Measurements from ENCODE around the gene PAX3. TPM values are rescaled to one million over a fixed set of nuclear protein-coding genes. Genes with fewer than 3 reads are reported as not detected.

The PAX3 gene
- total and polyA plus RNA-seq, 9 of the 15 experiments (the other 6 are each of a cell fraction or from before 2014, with no cell fraction given) = not detected

GRCh38 chr2:222248256-222248655 is 50.5 kb downstream of the PAX3 start:
- BruUV-seq (replicated peaks) = no TSS peak
- WGBS (ENCODE audit: insufficient coverage, low coverage, missing lambda C conversion rate) = 0% methylated on average over 2 of the region's 2 CpGs
- TF ChIP-seq MAX (CRISPR knock-in tag; IDR thresholded peaks at IDR 0.05) (no peak), KAT8 (IDR thresholded peaks at IDR 0.05; ENCODE audit: low read depth) (no peak), GATAD2B (IDR thresholded peaks at IDR 0.05; ENCODE audit: borderline replicate concordance) (no peak), NKRF (IDR thresholded peaks at IDR 0.05; ENCODE audit: borderline replicate concordance) (no peak), POLR2H (tag; IDR thresholded peaks at IDR 0.05; ENCODE audit: low read depth) (no peak), RAD51 (IDR thresholded peaks at IDR 0.05; ENCODE audit: borderline replicate concordance, low read depth) (no peak), ILK (tag; IDR thresholded peaks at IDR 0.05; ENCODE audit: borderline replicate concordance, low read depth) (no peak), NELFE (IDR thresholded peaks at IDR 0.05; ENCODE audit: insufficient read depth, insufficient read length) (no peak), ZNF324 (CRISPR knock-in tag; IDR thresholded peaks at IDR 0.05) (no peak), GTF2B (IDR thresholded peaks at IDR 0.05; ENCODE audit: extremely low read depth, insufficient read length) (no peak), ZNF583 (CRISPR knock-in tag; IDR thresholded peaks at IDR 0.05) (no peak), ELF4 (CRISPR knock-in tag; IDR thresholded peaks at IDR 0.05) (no peak), SNRNP70 (optimal IDR thresholded peaks at IDR 0.05; ENCODE audit: low read depth, low read length) (no peak)
- H3K9ac ChIP-seq (ENCODE audit: insufficient read depth in 1 of 2, low read depth in 2 of 2, low read length in 2 of 2) = no peak overlapping the region
- no peak for ATAC-seq
- H3K27ac ChIP-seq (ENCODE audit: extremely low read depth, low read depth, low read length) = no peak overlapping the region
- no peaks in the 10 kb centered on the region for H3K79me2 ChIP-seq (ENCODE audit: control insufficient read depth, insufficient read depth, low read length)
- no peaks in the 10 kb centered on the region for H3K36me3 ChIP-seq (ENCODE audit: control insufficient read depth, insufficient read depth, low read length)
- H3K4me3 ChIP-seq = no peak overlapping the region
- H2AFZ ChIP-seq (ENCODE audit: low read depth, low read length) = no peak overlapping the region
- H3K4me1 ChIP-seq (replicated peaks in 1 of 2; ENCODE audit: control insufficient read depth in 2 of 2, insufficient read depth in 2 of 2, low read length in 2 of 2) = no peaks in the 10 kb centered on the region
- no peak for DNase-seq (ENCODE audit: extremely low read depth in 1 of 4, low spot score in 3 of 4)
- no peak overlapping the region for H3K4me2 ChIP-seq (ENCODE audit: insufficient read depth, low read length)
- in situ Hi-C loops (cut with MboI) = no loop called here
- intact Hi-C loops (cut with micrococcal nuclease) = no loop called here
- H3K27me3 ChIP-seq (ENCODE audit: control insufficient read depth in 2 of 2, insufficient read depth in 2 of 2, low read length in 2 of 2) = no peaks in the 10 kb centered on the region
- no peaks in the 10 kb centered on the region for H3K9me1 ChIP-seq (ENCODE audit: control insufficient read depth, insufficient read depth, low read length)
- ChIA-PET CTCF (ENCODE audit: low intra/inter-chr PET ratio) (no interaction called here), POLR2A (no interaction called here)
- H4K20me1 ChIP-seq (replicated peaks; ENCODE audit: control insufficient read depth, insufficient read depth, low read length) = no peaks in the 10 kb centered on the region
- no peak for FAIRE-seq
- H3K9me3 ChIP-seq (replicated peaks; ENCODE audit: control insufficient read depth, insufficient read depth, low read depth, low read length) = no peaks in the 10 kb centered on the region
